ENCODE data around the gene HCRTR2.

DNA sequence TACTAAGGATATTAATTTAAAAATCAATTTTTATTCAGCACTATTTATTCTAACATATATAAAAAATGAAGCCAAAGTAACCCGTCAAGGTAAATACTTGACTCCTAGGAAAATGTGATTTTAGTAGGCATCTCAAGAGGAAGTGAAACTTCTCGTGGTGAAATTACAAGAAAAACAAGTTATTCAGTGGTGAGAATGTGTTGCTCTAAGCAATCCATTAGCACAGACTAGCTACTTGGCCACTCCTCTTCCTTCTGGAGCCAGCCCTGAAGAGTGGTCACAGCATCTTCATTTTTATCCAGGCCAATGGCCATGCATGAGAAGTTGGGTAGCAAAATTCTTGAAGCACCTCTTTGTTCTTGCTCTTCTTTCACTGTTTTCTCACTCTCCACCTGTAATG lies 112.5 kb downstream of the HCRTR2 start:
- TF ChIP-seq, protein P1, sequence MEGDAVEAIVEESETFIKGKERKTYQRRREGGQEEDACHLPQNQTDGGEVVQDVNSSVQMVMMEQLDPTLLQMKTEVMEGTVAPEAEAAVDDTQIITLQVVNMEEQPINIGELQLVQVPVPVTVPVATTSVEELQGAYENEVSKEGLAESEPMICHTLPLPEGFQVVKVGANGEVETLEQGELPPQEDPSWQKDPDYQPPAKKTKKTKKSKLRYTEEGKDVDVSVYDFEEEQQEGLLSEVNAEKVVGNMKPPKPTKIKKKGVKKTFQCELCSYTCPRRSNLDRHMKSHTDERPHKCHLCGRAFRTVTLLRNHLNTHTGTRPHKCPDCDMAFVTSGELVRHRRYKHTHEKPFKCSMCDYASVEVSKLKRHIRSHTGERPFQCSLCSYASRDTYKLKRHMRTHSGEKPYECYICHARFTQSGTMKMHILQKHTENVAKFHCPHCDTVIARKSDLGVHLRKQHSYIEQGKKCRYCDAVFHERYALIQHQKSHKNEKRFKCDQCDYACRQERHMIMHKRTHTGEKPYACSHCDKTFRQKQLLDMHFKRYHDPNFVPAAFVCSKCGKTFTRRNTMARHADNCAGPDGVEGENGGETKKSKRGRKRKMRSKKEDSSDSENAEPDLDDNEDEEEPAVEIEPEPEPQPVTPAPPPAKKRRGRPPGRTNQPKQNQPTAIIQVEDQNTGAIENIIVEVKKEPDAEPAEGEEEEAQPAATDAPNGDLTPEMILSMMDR (IDR thresholded peaks at IDR 0.05) = no peak
- TF ChIP-seq POLR2A (IDR thresholded peaks at IDR 0.05) = no peak
- no peak for TF ChIP-seq POLR2AphosphoS5 (IDR thresholded peaks at IDR 0.05)

Measured in transverse colon (tissue), 4 donors.